Activated naive CD4-positive, alpha-beta T cell treated with anti-CD3 and anti-CD28 coated beads, Interleukin-2, amount 50 U/mL, for 16 hours (primary cell): ENCODE results near the gene GUCY1B1.

Source experiments
- DNase-seq: peaks from one replicate; pipeline ENCODE4 v3.0.0-alpha.2; 2020

Gene GUCY1B1

GRCh38 chr4:155800685-155801343 lies 42.0 kb downstream of the GUCY1B1 start:
- DNase-seq = no peak

- DNase-seq = no peak
Observed at GRCh38 chr4:155802190-155802959, 43.6 kb downstream of the GUCY1B1 start.

- no peak for DNase-seq
Observed at GRCh38 chr4:155805016-155805415, 46.2 kb downstream of the GUCY1B1 start.

GRCh38 chr4:155807021-155807420 lies 48.2 kb downstream of the GUCY1B1 start:
- DNase-seq = no peak

GRCh38 chr4:155809835-155810234 lies 51.0 kb downstream of the GUCY1B1 start:
- DNase-seq = no peak

- DNase-seq = no peak
Observed at GRCh38 chr4:155811083-155811482, 52.3 kb downstream of the GUCY1B1 start.

- DNase-seq = no peak
Observed at GRCh38 chr4:155818639-155819038, 59.8 kb downstream of the GUCY1B1 start.

- DNase-seq = no peak
Observed at GRCh38 chr4:155819066-155819465, 60.2 kb downstream of the GUCY1B1 start.

- DNase-seq = no peak
Observed at GRCh38 chr4:155820887-155821518, 62.2 kb downstream of the GUCY1B1 start.

GRCh38 chr4:155822572-155822971 lies 63.8 kb downstream of the GUCY1B1 start:
- DNase-seq = no peak

- DNase-seq = no peak
Observed at GRCh38 chr4:155828628-155829027, 69.8 kb downstream of the GUCY1B1 start.

- no peak for DNase-seq
Observed at GRCh38 chr4:155832664-155833063, 73.8 kb downstream of the GUCY1B1 start.

- DNase-seq = no peak
Observed at GRCh38 chr4:155837203-155837796, 78.5 kb downstream of the GUCY1B1 start.

DNA sequence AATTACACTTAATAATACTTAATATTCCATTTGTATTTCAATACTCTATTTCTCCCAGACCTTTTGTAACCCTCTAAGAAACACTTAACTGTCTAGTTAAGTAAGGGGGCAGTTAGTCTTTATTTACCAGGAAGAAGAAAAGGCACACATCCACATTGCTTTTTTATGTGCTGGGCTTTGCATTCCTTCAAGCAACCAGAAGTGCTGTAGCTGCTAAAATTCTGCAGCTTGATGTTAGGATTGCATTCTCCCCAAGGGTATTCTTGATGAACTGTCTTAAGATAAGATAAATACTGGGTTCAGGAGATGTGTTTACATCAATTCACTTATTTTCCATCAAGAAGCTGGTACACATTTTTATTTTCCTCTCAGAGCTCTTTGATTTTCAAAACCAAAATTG lies 83.3 kb downstream of the GUCY1B1 start:
- DNase-seq = no peak

DNA sequence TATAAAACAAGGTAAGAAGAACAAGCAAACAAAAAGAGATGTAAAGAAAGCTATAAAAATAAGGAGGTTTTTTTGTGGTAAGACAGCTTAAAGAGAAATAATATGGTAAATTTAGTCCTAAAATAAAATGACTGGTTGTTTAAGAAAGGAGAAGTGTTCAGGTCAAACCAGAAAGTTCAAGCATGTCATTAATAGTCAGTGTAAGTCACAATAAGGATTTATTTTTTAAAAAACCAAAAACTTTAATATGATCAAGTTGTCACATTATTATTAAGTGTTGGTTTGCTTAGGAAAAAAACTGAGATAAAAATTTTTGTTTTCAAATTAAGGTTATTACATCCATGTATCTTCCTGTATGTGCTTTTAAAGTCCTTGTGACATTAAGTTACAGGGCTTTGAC lies 88.1 kb downstream of the GUCY1B1 start:
- DNase-seq = no peak

- no peak for DNase-seq
Observed at GRCh38 chr4:155849042-155849441, 90.2 kb downstream of the GUCY1B1 start.

- DNase-seq = no peak
Observed at GRCh38 chr4:155853189-155853588, 94.4 kb downstream of the GUCY1B1 start.

GRCh38 chr4:155854582-155855226 lies 95.9 kb downstream of the GUCY1B1 start:
- DNase-seq = no peak

DNA sequence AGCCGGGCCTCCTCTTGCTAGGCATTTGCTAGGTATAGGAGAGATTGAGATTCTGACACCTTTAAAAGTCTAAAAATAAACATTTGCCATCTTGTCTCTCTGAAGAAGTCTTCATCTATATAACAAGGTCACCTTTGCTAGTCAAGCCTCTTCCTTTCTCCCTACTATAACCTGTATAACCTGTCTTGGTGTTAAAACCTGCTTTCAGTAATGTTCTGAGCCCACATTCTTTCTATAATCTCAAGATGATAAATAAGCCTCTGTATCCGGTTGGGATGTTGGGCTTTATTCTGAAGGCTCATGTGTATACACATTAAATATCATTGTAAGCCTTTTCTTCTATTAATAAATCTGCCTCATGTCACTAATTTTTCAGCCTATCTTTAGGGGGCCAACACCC lies 97.1 kb downstream of the GUCY1B1 start:
- no peak for DNase-seq
